HG03565 (cell line): ENCODE data around the gene SURF1.
A peak's percentile ranks its signal among the peaks of the same experiment; 100 is the strongest.

ENCODE experiments used
- ATAC-seq: cut with Tn5 transposase; IDR thresholded peaks from one replicate; pipeline ENCODE4 v1.9.1; 2021; ENCODE audit warnings: mild to moderate bottlenecking, moderate library complexity; ENCODE audit not compliant: unreplicated experiment

SURF1 gene

GRCh38 chr9:133366435-133366834 is 10.1 kb upstream of the SURF1 start:
- no peak for ATAC-seq

- ATAC-seq: no peak
These were observed 6.2 kb upstream of the SURF1 start for GRCh38 chr9:133362359-133363044.

- ATAC-seq: no peak
These were observed 5.3 kb upstream of the SURF1 start for GRCh38 chr9:133361507-133362092.

GRCh38 chr9:133360400-133361393 is 4.4 kb upstream of the SURF1 start:
- no peak for ATAC-seq

- ATAC-seq: no peak
These were observed 3.3 kb upstream of the SURF1 start for GRCh38 chr9:133359399-133360175.

GRCh38 chr9:133357656-133358055 is 1.4 kb upstream of the SURF1 start:
- no peak for ATAC-seq

GRCh38 chr9:133355881-133356357 is 368 bp downstream of the SURF1 start:
- ATAC-seq: peak; percentile 16

- no peak for ATAC-seq
These were observed 1.5 kb downstream of the SURF1 start for GRCh38 chr9:133354766-133355165.

- no peak for ATAC-seq
These were observed 2.7 kb downstream of the SURF1 start for GRCh38 chr9:133353548-133353947.

GRCh38 chr9:133352635-133353340 is 3.5 kb downstream of the SURF1 start:
- ATAC-seq: no peak

GRCh38 chr9:133351908-133352634 is 4.2 kb downstream of the SURF1 start:
- ATAC-seq: no peak

GRCh38 chr9:133351526-133351907 is 4.8 kb downstream of the SURF1 start:
- no peak for ATAC-seq

GRCh38 chr9:133349965-133350616 is 6.2 kb downstream of the SURF1 start:
- no peak for ATAC-seq

- no peak for ATAC-seq
These were observed 7.3 kb downstream of the SURF1 start for GRCh38 chr9:133348718-133349573.

GRCh38 chr9:133347985-133348717 is 8.1 kb downstream of the SURF1 start, which contains the start of the genes MED22 and RPL7A:
Gene MED22 (minus strand): TSS chr9:133348131. CDS start chr9:133346662, 1,469 bp downstream.
Gene RPL7A (plus strand): TSS chr9:133348218. CDS start chr9:133348244, 26 bp downstream.
- ATAC-seq: peak; percentile 62

- peak; percentile 8 for ATAC-seq
These were observed 8.7 kb downstream of the SURF1 start for GRCh38 chr9:133347515-133347984.
